HepG2 (cell line): ENCODE results near the gene SBNO1. TPM values are rescaled to one million over a fixed set of nuclear protein-coding genes. Genes with fewer than 3 reads are reported as not detected.

Experiments
- ATAC-seq: fragments of 200-7000 bp; cut with Tn5 transposase; 3 replicates; pipeline ENCODE4 v1.9.1; 2020; ENCODE audit warnings: mild to moderate bottlenecking, moderate library complexity
- BruUV-seq: library from RNA; stranded (reverse); fragments of 400-500 nt; replicated peaks from 2 replicates; lab custom pipeline; 2021; lab: Mats Ljungman, UMichigan
- CTCF ChIA-PET: fragments of 300-600 bp; formaldehyde crosslinking; extraction: SDS; loops from one replicate; lab custom pipeline; 2021; ENCODE audit warnings: low total read pairs, inconsistent platforms, low intra/inter-chr PET ratio; lab: Yijun Ruan, JAX
- POLR2A ChIA-PET: fragments of 350-600 bp; sonication (Branson Sonifier 250); formaldehyde crosslinking; loops from one replicate; lab custom pipeline; 2020; ENCODE audit warnings: antibody characterized with exemption, inconsistent platforms; lab: Yijun Ruan, JAX
- DNase-seq: peaks from one replicate; pipeline ENCODE4 v3.0.0-alpha.2; 2015; ENCODE audit warnings: low spot score
- FAIRE-seq: peaks from 3 replicates; lab custom pipeline; 2011; peaks lifted over from hg19 to GRCh38; lab: Jason Lieb, UNC
- H2AFZ ChIP-seq: one replicate; pipeline ENCODE4 v1.6.1; 2011; ENCODE audit warnings: low read length, inconsistent platforms
- H3K27ac ChIP-seq: fragments of 300-600 bp; 3 replicates; pipeline ENCODE4 v1.8.0; 2011; ENCODE audit warnings: mixed run types, mild to moderate bottlenecking, mixed read lengths, low read length, inconsistent platforms; ENCODE audit not compliant: insufficient read depth; ENCODE audit errors: extremely low read length
- H3K27me3 ChIP-seq, 2 experiments: fragments of 200-600 bp in 1 of 2; 2 replicates in 1 of 2; 3 replicates in 1 of 2; pipeline versions ENCODE4 v1.6.0 to v1.8.0; 2011; ENCODE audit warnings: low read length in 2 of 2, mild to moderate bottlenecking in 2 of 2, moderate library complexity in 2 of 2, inconsistent platforms in 1 of 2; ENCODE audit not compliant: insufficient read depth in 2 of 2, control insufficient read depth in 1 of 2
- H3K36me3 ChIP-seq, 2 experiments: fragments of 200-600 bp in 1 of 2; replicated peaks in 1 of 2; 2 replicates in 1 of 2; 3 replicates in 1 of 2; pipeline versions ENCODE4 v1.5.1 to v1.8.0; 2011; ENCODE audit warnings: low read length in 2 of 2, inconsistent platforms in 1 of 2; ENCODE audit not compliant: insufficient read depth in 2 of 2, control insufficient read depth in 1 of 2
- H3K4me1 ChIP-seq: 2 replicates; pipeline ENCODE4 v1.5.1; 2012; ENCODE audit warnings: low read length, inconsistent platforms; ENCODE audit not compliant: insufficient read depth
- H3K4me2 ChIP-seq: 2 replicates; pipeline ENCODE4 v1.6.0; 2011; ENCODE audit warnings: low read depth, low read length, inconsistent platforms
- H3K4me3 ChIP-seq, 3 experiments: fragments of 200-600 bp in 1 of 3; sonication (generic), shearing (Covaris generic) in 1 of 3; replicated peaks in 1 of 3; 2 replicates each; pipeline ENCODE4 v1.5.1; 2011 to 2016; ENCODE audit warnings: low read length in 3 of 3, inconsistent platforms in 2 of 3, low read depth in 2 of 3, mild to moderate bottlenecking in 2 of 3, control low read depth in 1 of 3, mixed read lengths in 1 of 3; ENCODE audit not compliant: insufficient read depth in 1 of 3
- H3K79me2 ChIP-seq: one replicate; pipeline ENCODE4 v1.6.1; 2011; ENCODE audit warnings: low read length, inconsistent platforms; ENCODE audit not compliant: insufficient read depth
- H3K9ac ChIP-seq: 2 replicates; pipeline ENCODE4 v1.6.0; 2011; ENCODE audit warnings: mild to moderate bottlenecking, low read depth, low read length, inconsistent platforms; ENCODE audit not compliant: insufficient read depth
- H3K9me3 ChIP-seq: 2 replicates; pipeline ENCODE4 v1.5.1; 2012; ENCODE audit warnings: mild to moderate bottlenecking, low read length
- H4K20me1 ChIP-seq: 2 replicates; pipeline ENCODE4 v1.6.0; 2011; ENCODE audit warnings: inconsistent platforms, mild to moderate bottlenecking, low read length, moderate library complexity; ENCODE audit not compliant: insufficient read depth
- AKAP8 ChIP-seq: sonication (generic); formaldehyde crosslinking; IDR thresholded peaks from 2 replicates; pipeline ENCODE4 v1.5.1; 2020; ENCODE audit warnings: mild to moderate bottlenecking, missing genetic modification reagents
- CREM ChIP-seq, 2 experiments: sonication (generic) in 1 of 2; formaldehyde crosslinking in 1 of 2; IDR thresholded peaks; 2 replicates each; pipeline versions ENCODE4 v1.4.0 to v1.6.1; 2016 to 2020; ENCODE audit warnings: antibody characterized with exemption in 1 of 2, mild to moderate bottlenecking in 1 of 2, missing genetic modification reagents in 1 of 2
- ETV5 ChIP-seq: IDR thresholded peaks from 2 replicates; pipeline ENCODE4 v1.6.1; 2018; ENCODE audit warnings: missing biosample characterization, missing genetic modification reagents, inconsistent platforms, borderline replicate concordance
- JDP2 ChIP-seq: sonication (generic); formaldehyde crosslinking; IDR thresholded peaks from 2 replicates; pipeline ENCODE4 v1.8.1; 2022; ENCODE audit warnings: missing genetic modification reagents, borderline replicate concordance
- KLF16 ChIP-seq, 2 experiments: sonication (generic) in 1 of 2; formaldehyde crosslinking in 1 of 2; IDR thresholded peaks; 2 replicates each; pipeline versions ENCODE4 v1.6.1 to v1.8.0; 2016 to 2023; ENCODE audit warnings: missing genetic modification reagents in 2 of 2, missing compliant biosample characterization in 1 of 2
- MTF1 ChIP-seq: sonication (generic); formaldehyde crosslinking; IDR thresholded peaks from 2 replicates; pipeline ENCODE4 v1.5.0; 2020; ENCODE audit warnings: missing genetic modification reagents
- SETDB1 ChIP-seq: sonication (generic); formaldehyde crosslinking; IDR thresholded peaks from 2 replicates; pipeline ENCODE4 v1.5.1; 2020; ENCODE audit warnings: missing genetic modification reagents, mild to moderate bottlenecking, borderline replicate concordance
- SIX4 ChIP-seq: sonication (generic); formaldehyde crosslinking; IDR thresholded peaks from 2 replicates; pipeline ENCODE4 v1.4.0; 2020; ENCODE audit warnings: missing genetic modification reagents
- SOX13 ChIP-seq, 3 experiments: fragments of 450-650 bp in 1 of 3; sonication (generic) in 1 of 3; formaldehyde crosslinking in 1 of 3; IDR thresholded peaks in 2 of 3; conservative IDR thresholded peaks in 1 of 3; 2 replicates each; pipeline versions ENCODE4 v1.5.0 to v1.6.1; 2016 to 2020; ENCODE audit warnings: antibody characterized with exemption in 1 of 3, mild to moderate bottlenecking in 1 of 3, missing compliant biosample characterization in 1 of 3, missing genetic modification reagents in 1 of 3, moderate library complexity in 1 of 3
- SP1 ChIP-seq, 2 experiments: fragments of 450-650 bp in 1 of 2; sonication (generic) in 1 of 2; formaldehyde crosslinking in 1 of 2; IDR thresholded peaks; 2 replicates each; pipeline versions ENCODE4 v1.4.0 to v1.6.1; 2016 to 2020; ENCODE audit warnings: missing genetic modification reagents in 1 of 2
- YY1 ChIP-seq: IDR thresholded peaks from 2 replicates; pipeline ENCODE4 v1.6.1; 2011; ENCODE audit warnings: low read length, low read depth, moderate library complexity, mild to moderate bottlenecking; ENCODE audit not compliant: insufficient read depth, insufficient replicate concordance
- ZBTB7B ChIP-seq: sonication (generic); formaldehyde crosslinking; IDR thresholded peaks from 2 replicates; pipeline ENCODE4 v1.4.0; 2020; ENCODE audit warnings: missing genetic modification reagents
- ZIK1 ChIP-seq: sonication (generic); formaldehyde crosslinking; IDR thresholded peaks from 2 replicates; pipeline ENCODE4 v1.5.0; 2020; ENCODE audit warnings: mild to moderate bottlenecking, low read depth, missing genetic modification reagents, borderline replicate concordance
- ZMYM3 ChIP-seq: sonication (generic); formaldehyde crosslinking; IDR thresholded peaks from 2 replicates; pipeline ENCODE4 v1.5.1; 2020; ENCODE audit warnings: mild to moderate bottlenecking, missing genetic modification reagents
- ZNF496 ChIP-seq: sonication (generic); formaldehyde crosslinking; IDR thresholded peaks from 2 replicates; pipeline ENCODE4 v1.8.1; 2023; ENCODE audit warnings: mild to moderate bottlenecking, moderate library complexity, missing genetic modification reagents; ENCODE audit not compliant: insufficient replicate concordance
- ZNF75D ChIP-seq: sonication (generic); formaldehyde crosslinking; IDR thresholded peaks from 2 replicates; pipeline ENCODE4 v1.8.1; 2023; ENCODE audit warnings: missing genetic modification reagents, mild to moderate bottlenecking, borderline replicate concordance
- WGBS: methylation state at CpG from one replicate; pipeline ENCODE4 v1.1.6; 2017; ENCODE audit warnings: low lambda C conversion rate; 5-methylcytosine and 5-hydroxymethylcytosine counted together
- in situ Hi-C: cut with HindIII; loops from 2 replicates; pipeline ENCODE4 v1.10.0; 2017; ENCODE audit warnings: low pct_unique_long_range_greater_than_20kb; ENCODE audit not compliant: extremely low pct_ligation_motif_present
- intact Hi-C: fragments of 100-400 bp; cut with micrococcal nuclease; formaldehyde crosslinking; loops from one replicate; pipeline ENCODE4 v1.10.0; 2022; ENCODE audit not compliant: unreplicated experiment
- polyA plus RNA-seq, 8 experiments: library from polyadenylated mRNA; depleted of rRNA in 3 of 8; stranded (reverse) in 7 of 8; unstranded in 1 of 8; fragments of >200 nt; fragmentation: Illumina TruSeq in 4 of 8; extraction: Trizol in 4 of 8; gene quantifications; 2 replicates each; pipeline versions ENCODE4 v1.2.1 to v1.2.3, GENCODE V29; 2011 to 2016; ENCODE audit warnings: low read depth in 4 of 8, missing spikeins in 1 of 8, mixed read lengths in 1 of 8; ENCODE audit not compliant: insufficient read depth in 1 of 8
- total RNA-seq, 5 experiments: library from RNA; depleted of rRNA; stranded (reverse); fragments of >200 nt; fragmentation: Illumina TruSeq; extraction: Trizol; gene quantifications; 2 replicates each; pipeline ENCODE4 v1.2.3, GENCODE V29; 2016; ENCODE audit warnings: low read depth in 1 of 5
- TF ChIP-seq, protein P1 (sequence below): sonication (generic); formaldehyde crosslinking; IDR thresholded peaks from 2 replicates; pipeline ENCODE4 v1.4.0; 2020; ENCODE audit warnings: missing genetic modification reagents, borderline replicate concordance
- TF ChIP-seq, protein P2 (sequence below): sonication (generic); formaldehyde crosslinking; conservative IDR thresholded peaks from 2 replicates; pipeline ENCODE4 v1.4.0; 2020; ENCODE audit warnings: missing genetic modification reagents

Gene SBNO1
- total and polyA plus RNA-seq, 2 of the 13 experiments (the other 11 are each of a cell fraction or from before 2014, with no cell fraction given): 10.9 to 40.2 TPM

DNA sequence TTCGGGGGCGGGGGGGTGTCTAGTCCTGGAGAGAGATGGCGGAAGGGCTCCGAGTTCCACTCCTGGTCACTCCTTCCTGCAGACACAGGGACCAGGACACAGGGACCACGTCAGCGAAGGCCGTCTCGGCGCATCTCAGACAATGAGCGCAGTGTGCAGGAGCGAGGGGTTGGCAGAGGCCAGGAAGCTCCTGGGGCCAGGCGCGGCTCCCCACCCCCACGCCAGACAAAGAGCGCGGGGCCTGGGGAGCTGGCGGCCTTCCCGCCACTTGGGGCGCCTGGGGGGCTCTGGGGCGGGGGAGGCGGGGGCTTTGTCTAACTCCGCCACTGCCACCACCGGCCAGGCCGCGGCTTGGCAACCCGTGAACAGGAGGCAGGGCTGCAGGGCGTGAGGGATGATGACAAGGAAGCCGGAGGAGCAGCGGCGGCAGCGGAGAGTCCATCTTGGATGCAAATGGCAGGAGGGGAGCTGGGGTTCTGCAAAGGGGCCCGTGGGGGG is 95.2 kb downstream of the SBNO1 start:
- ATAC-seq: peak; percentile 10
- no peak for FAIRE-seq
- Histone ChIP-seq H3K4me2 (peak overlapping the region; percentile 78), H3K9ac (peak overlapping the region; percentile 86), H4K20me1 (no peaks in the 10 kb centered on the region), H3K79me2 (peaks cover 39% of the 10 kb centered on the region), H2AFZ (no peak overlapping the region), H3K27ac (peak overlapping the region; percentile 83), H3K27me3 (no peaks in the 10 kb centered on the region; a peak in 1 of 5 replicates), H3K36me3 (peaks cover 19 to 25% of the 10 kb centered on the region in 2 experiments; a peak in 4 of 5 replicates), H3K4me3 (peak overlapping the region; percentile 71 to 95 (median 81); a peak in 5 of 6 replicates), H3K9me3 (no peaks in the 10 kb centered on the region), H3K4me1 (peaks cover 23% of the 10 kb centered on the region)
- POLR2A ChIA-PET: interaction anchor here (1.3 to 4.6 kb wide), 5 partner anchors 13 to 114 kb away, joined by 3 to 18 read pairs (median 4); partner anchors contain the start of genes KMT5A, MPHOSPH9 and MTRFR
- WGBS: 66% methylated on average over 19 of the region's 32 CpGs
- DNase-seq: peak; percentile 30
- BruUV-seq: no TSS peak
- CTCF ChIA-PET: no interaction called here
- intact Hi-C loops (no loop called here), in situ Hi-C loops (no loop called here)
- no peak for TF ChIP-seq ZNF496 (CRISPR knock-in tag)
- TF ChIP-seq, protein P1, sequence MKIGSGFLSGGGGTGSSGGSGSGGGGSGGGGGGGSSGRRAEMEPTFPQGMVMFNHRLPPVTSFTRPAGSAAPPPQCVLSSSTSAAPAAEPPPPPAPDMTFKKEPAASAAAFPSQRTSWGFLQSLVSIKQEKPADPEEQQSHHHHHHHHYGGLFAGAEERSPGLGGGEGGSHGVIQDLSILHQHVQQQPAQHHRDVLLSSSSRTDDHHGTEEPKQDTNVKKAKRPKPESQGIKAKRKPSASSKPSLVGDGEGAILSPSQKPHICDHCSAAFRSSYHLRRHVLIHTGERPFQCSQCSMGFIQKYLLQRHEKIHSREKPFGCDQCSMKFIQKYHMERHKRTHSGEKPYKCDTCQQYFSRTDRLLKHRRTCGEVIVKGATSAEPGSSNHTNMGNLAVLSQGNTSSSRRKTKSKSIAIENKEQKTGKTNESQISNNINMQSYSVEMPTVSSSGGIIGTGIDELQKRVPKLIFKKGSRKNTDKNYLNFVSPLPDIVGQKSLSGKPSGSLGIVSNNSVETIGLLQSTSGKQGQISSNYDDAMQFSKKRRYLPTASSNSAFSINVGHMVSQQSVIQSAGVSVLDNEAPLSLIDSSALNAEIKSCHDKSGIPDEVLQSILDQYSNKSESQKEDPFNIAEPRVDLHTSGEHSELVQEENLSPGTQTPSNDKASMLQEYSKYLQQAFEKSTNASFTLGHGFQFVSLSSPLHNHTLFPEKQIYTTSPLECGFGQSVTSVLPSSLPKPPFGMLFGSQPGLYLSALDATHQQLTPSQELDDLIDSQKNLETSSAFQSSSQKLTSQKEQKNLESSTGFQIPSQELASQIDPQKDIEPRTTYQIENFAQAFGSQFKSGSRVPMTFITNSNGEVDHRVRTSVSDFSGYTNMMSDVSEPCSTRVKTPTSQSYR: no peak
- no peak for TF ChIP-seq SIX4
- TF ChIP-seq KLF16 (CRISPR knock-in tag; IDR thresholded peaks at IDR 0.05): no peak
- TF ChIP-seq AKAP8 (CRISPR knock-in tag): no peak
- TF ChIP-seq JDP2 (CRISPR knock-in tag): no peak
- TF ChIP-seq SOX13 (IDR thresholded peaks at IDR 0.05): no peak
- TF ChIP-seq SOX13 (CRISPR knock-in tag; conservative IDR thresholded peaks at IDR 0.05 in 1 of 2, IDR thresholded peaks at IDR 0.05 in 1 of 2): peak in 1 of 2 experiments; percentile 16; a peak in 1 of 4 replicates
- TF ChIP-seq MTF1 (CRISPR knock-in tag): no peak
- no peak for TF ChIP-seq ZNF75D (CRISPR knock-in tag)
- TF ChIP-seq ZIK1 (CRISPR knock-in tag): no peak
- no peak for TF ChIP-seq ETV5
- TF ChIP-seq SETDB1 (CRISPR knock-in tag): no peak
- TF ChIP-seq, protein P2, sequence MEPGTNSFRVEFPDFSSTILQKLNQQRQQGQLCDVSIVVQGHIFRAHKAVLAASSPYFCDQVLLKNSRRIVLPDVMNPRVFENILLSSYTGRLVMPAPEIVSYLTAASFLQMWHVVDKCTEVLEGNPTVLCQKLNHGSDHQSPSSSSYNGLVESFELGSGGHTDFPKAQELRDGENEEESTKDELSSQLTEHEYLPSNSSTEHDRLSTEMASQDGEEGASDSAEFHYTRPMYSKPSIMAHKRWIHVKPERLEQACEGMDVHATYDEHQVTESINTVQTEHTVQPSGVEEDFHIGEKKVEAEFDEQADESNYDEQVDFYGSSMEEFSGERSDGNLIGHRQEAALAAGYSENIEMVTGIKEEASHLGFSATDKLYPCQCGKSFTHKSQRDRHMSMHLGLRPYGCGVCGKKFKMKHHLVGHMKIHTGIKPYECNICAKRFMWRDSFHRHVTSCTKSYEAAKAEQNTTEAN: no peak
- TF ChIP-seq YY1: peak; percentile 39
- no peak for TF ChIP-seq ZMYM3 (CRISPR knock-in tag)
- TF ChIP-seq CREM (IDR thresholded peaks at IDR 0.05): no peak
- TF ChIP-seq CREM (CRISPR knock-in tag; IDR thresholded peaks at IDR 0.05): no peak
- TF ChIP-seq SP1 (IDR thresholded peaks at IDR 0.05): no peak
- TF ChIP-seq SP1 (CRISPR knock-in tag; IDR thresholded peaks at IDR 0.05): 0 out of 2 replicates have a peak, but pooled peaks have one; percentile 31
- no peak for TF ChIP-seq ZBTB7B
